ENCODE measurements around the gene RAPGEF2. TPM values are rescaled to one million over a fixed set of nuclear protein-coding genes. Genes with fewer than 3 reads are reported as not detected.
"Not testable (repeated sequence)": the region's sequence is repeated elsewhere in the genome, so short reads cannot be mapped to it uniquely, and the experiment has no call there.

Gene RAPGEF2
- total RNA-seq, 1 experiment from 2014 or later: 12.7 TPM

- DNase-seq (ENCODE audit: low read depth): peak; percentile 52
These were observed 265.4 kb downstream of the RAPGEF2 start for GRCh38 chr4:159368320-159368719.

GRCh38 chr4:159369256-159369655, 266.4 kb downstream of the RAPGEF2 start:
- DNase-seq (ENCODE audit: low read depth): no peak

- no peak for DNase-seq (ENCODE audit: low read depth)
These were observed 267.4 kb downstream of the RAPGEF2 start for GRCh38 chr4:159370286-159370685.

GRCh38 chr4:159374749-159375530, 272.1 kb downstream of the RAPGEF2 start:
- DNase-seq (ENCODE audit: low read depth): no peak

- DNase-seq (ENCODE audit: low read depth): no peak
These were observed 273.4 kb downstream of the RAPGEF2 start for GRCh38 chr4:159376289-159376688.

- DNase-seq (ENCODE audit: low read depth): no peak
These were observed 275.3 kb downstream of the RAPGEF2 start for GRCh38 chr4:159378056-159378616.

- DNase-seq (ENCODE audit: low read depth): not testable (repeated sequence)
These were observed 276.2 kb downstream of the RAPGEF2 start for GRCh38 chr4:159379064-159379463.

- DNase-seq (ENCODE audit: low read depth): no peak
These were observed 277.0 kb downstream of the RAPGEF2 start for GRCh38 chr4:159379836-159380235.

GRCh38 chr4:159382856-159383561, 280.1 kb downstream of the RAPGEF2 start:
- DNase-seq (ENCODE audit: low read depth): no peak

GRCh38 chr4:159383562-159383931, 280.7 kb downstream of the RAPGEF2 start:
- no peak for DNase-seq (ENCODE audit: low read depth)

GRCh38 chr4:159384017-159384416, 281.1 kb downstream of the RAPGEF2 start:
- DNase-seq (ENCODE audit: low read depth): no peak

- DNase-seq (ENCODE audit: low read depth): no peak
These were observed 281.8 kb downstream of the RAPGEF2 start for GRCh38 chr4:159384632-159385031.

GRCh38 chr4:159386620-159387019, 283.7 kb downstream of the RAPGEF2 start:
- DNase-seq (ENCODE audit: low read depth): no peak

- DNase-seq (ENCODE audit: low read depth): no peak
These were observed 286.9 kb downstream of the RAPGEF2 start for GRCh38 chr4:159389756-159390155.

GRCh38 chr4:159390648-159391047, 287.8 kb downstream of the RAPGEF2 start:
- peak; percentile 98 for DNase-seq (ENCODE audit: low read depth)

- DNase-seq (ENCODE audit: low read depth): peak; percentile 29
These were observed 292.8 kb downstream of the RAPGEF2 start for GRCh38 chr4:159395693-159396092.

GRCh38 chr4:159396151-159396550, 293.3 kb downstream of the RAPGEF2 start:
- DNase-seq (ENCODE audit: low read depth): no peak

- peak; percentile 65 for DNase-seq (ENCODE audit: low read depth)
These were observed 295.4 kb downstream of the RAPGEF2 start for GRCh38 chr4:159398236-159398638.

GRCh38 chr4:159400558-159401225, 297.8 kb downstream of the RAPGEF2 start:
- no peak for DNase-seq (ENCODE audit: low read depth)

- DNase-seq (ENCODE audit: low read depth): no peak
These were observed 298.4 kb downstream of the RAPGEF2 start for GRCh38 chr4:159401226-159401712.

GRCh38 chr4:159401791-159402380, 299.0 kb downstream of the RAPGEF2 start:
- DNase-seq (ENCODE audit: low read depth): peak; percentile 86

Measured in RPMI7951 (cell line).